GF-D8 (cell line): ENCODE data around the gene OR6C70.
A peak's percentile ranks its signal among the peaks of the same experiment; 100 is the strongest.
"Not testable (repeated sequence)": the region's sequence is repeated elsewhere in the genome, so short reads cannot be mapped to it uniquely, and the experiment has no call there.

ENCODE experiments used
- DNase-seq: peaks from one replicate; lab custom pipeline; 2025; lab: John Stamatoyannopoulos, UW

The OR6C70 gene

GRCh38 chr12:55470088-55470829 is at the start of gene OR6C70:
Gene OR6C70, minus strand, starts transcription at chr12:55470138. Its CDS starts 0 bp downstream, at chr12:55470138.
- no peak for DNase-seq

DNA sequence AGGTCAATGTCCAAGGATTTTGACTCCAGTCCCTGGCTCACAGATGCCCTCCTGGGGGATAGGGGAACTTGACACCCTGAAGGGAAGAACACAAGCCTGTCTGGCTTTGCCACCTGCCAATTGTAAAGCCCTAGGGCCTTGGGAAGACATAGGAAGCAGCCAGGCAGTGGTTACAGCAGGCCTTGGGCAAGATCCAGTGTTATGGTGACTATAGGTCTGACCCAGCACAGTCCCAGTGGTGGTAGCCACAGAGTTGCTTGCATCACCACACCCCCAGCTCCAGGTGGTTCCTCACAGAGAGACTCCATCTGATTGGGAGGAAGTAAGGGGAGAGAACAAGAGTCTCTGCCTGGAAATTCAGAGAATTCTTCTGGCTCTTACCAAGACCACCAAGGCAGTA is 46.5 kb upstream of the OR6C70 start:
- peak; percentile 56 for DNase-seq

DNA sequence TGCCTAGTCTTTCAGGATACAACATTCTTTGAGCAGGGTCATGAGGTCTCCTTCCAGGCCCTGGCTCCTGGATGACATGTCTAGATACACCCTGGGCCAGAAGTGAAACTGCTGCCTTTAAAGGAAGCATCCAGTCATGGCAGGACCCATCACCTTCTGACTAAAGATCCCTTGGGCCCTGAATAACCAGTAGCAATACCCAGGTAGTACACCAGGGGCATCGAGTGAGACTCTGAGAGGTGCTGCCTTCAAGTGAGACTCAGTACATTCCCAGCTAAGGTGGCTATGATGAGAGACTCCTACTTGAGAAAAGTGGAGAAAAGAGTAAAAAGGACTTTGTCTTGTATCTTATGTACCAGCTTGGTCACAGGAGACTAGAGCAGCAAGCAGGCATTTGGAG is 45.8 kb upstream of the OR6C70 start:
- DNase-seq: no peak

DNA sequence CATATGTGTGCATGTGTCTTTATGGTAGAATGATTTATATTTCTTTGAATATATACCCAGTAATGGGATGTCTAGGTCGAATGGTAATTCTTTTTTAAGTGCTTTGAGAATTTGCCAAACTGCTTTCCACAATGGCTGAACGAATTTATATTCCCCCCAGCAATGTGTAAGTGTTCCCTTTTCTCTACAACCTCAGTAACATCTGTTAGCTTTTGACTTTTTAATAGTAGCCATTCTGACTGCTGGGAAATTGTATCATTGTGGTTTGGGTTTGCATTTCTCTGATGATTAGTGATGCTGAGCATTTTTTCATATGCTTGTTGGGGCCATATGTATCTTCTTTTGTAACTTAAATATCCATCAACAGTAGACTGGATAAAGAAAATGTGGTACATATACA is 31.7 kb upstream of the OR6C70 start:
- no peak for DNase-seq

DNA sequence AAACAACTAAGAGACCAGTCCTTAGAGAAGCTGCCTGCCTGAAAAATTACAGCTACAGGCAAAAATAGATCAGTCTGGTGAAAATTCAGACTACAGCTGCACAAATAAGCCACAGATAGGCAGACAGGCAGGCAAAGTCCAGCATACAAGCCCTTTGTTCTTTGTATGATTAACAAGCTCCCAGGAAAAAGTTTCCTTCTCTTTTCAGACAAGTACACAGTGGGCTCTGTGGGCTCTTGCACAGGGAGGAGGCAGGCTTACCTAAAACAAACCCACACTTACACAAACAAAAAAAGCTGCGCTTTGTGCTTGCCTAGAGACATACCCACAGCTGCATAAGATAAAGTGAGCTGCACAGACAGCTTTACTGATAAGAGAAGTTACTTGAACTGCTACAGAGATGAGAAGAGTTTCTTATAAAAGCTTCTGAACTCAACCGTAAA is 29.9 kb upstream of the OR6C70 start:
- DNase-seq: no peak

DNA sequence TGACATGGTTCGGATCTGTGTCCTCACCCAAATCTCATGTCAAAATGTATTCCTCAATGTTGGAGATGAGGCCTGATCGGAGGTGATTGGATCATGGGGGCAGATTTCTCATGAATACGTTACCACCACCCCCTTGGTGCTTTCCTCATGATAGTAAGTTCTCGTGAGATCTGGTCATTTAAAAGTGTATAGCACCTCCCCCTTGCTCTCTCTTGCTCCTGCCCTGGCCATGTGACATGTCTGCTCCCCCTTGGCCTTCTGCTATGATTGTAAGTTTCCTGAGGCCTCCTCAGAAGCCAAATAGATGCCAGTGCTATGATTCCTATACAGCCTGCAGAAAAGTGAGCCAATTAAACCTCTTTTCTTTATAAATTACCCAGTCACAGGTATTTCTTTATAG is 29.3 kb upstream of the OR6C70 start:
- no peak for DNase-seq

- DNase-seq: no peak
Observed at GRCh38 chr12:55495490-55495889, 25.6 kb upstream of the OR6C70 start.

GRCh38 chr12:55492078-55492477 is 22.1 kb upstream of the OR6C70 start, which contains the start of gene OR6C68:
Gene OR6C68, plus strand, starts transcription at chr12:55492378. Its CDS starts 0 bp downstream, at chr12:55492378.
- DNase-seq: no peak

DNA sequence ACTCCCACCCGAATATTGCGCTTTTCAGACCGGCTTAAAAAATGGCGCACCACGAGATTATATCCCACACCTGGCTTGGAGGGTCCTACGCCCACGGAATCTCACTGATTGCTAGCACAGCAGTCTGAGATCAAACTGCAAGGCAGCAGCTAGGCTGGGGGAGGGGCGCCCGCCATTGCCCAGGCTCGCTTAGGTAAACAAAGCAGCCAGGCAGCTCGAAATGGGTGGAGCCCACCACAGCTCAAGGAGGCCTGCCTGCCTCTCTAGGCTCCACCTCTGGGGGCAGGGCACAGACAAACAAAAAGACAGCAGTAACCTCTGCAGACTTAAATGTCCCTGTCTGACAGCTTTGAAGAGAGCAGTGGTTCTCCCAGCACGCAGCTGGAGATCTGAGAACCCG is 14.3 kb upstream of the OR6C70 start:
- DNase-seq: not testable (repeated sequence)

DNA sequence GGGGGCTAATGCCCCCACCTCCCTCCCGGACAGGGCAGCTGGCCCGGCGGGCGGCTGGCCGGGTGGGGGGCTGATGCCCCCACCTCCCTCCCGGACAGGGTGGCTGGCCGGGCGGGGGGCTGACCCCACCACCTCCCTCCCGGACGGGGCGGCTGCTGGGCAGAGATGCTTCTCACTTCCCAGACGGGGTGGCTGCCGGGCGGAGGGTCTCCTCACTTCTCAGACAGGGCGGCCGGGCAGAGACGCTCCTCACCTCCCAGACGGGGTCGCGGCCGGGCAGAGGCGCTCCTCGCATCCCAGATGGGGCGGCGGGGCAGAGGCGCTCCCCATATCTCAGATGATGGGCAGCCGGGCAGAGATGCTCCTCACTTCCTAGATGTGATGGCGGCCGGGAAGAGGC is 9.2 kb upstream of the OR6C70 start:
- not testable (repeated sequence) for DNase-seq

GRCh38 chr12:55472264-55472663 is 2.3 kb upstream of the OR6C70 start:
- no peak for DNase-seq

DNA sequence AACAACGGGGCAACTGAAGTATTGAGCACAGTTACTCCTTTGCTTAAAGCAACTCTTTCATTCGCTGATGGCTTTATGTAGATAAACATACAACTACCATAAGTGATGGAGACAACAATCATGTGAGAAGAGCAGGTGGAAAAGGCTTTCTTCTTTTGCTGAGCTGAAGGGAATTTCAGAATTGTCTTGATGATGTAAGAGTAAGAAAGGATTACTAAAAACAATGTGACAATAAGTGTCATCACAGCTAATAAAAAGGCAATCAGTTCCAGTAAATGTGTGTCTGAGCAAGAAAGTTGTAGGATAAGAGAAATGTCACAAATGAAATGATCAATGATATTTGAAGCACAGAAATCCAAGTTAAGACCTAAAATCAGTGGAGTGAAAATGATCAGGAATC is 647 bp downstream of the OR6C70 start:
- DNase-seq: no peak

GRCh38 chr12:55467836-55468235 is 2.1 kb downstream of the OR6C70 start:
- DNase-seq: no peak

- not testable (repeated sequence) for DNase-seq
Observed at GRCh38 chr12:55464926-55465325, 5.0 kb downstream of the OR6C70 start.

DNA sequence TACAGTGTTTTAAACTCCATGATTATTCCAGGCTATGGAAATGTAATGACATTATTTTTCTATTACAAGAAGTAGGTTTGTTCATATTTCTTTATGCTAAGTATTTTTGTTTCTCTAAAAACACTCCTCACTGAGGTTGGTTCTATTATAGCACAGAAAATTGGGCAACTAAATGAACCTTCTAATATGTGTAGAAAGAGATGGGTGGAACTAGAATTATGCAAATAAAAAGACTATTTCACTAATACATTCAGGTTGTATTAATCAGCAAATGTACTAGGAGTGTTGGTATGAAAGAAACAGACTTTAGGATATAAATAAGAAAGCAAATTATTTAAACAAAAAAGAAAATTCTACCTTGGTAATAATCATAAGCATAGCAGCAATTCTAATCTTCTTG is 21.1 kb downstream of the OR6C70 start:
- no peak for DNase-seq

DNA sequence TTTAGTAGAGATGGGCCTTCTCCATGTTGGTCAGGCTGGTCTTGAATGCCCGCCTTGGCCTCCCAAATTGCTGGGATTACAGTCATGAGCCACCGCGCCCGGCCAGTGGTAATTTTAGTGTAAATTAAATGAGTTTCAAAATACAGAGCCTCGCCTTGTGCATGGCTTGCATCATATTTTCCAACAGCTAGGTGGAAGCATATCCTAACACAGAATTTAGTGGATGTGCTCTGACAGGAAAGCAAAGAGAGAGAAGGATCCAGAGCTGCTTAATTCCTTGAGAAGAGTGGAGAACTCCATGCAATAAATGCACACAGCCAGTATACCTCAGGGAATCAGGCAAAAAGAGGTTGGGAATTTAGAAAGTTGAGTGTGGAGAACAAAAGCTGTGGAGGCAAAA is 23.6 kb downstream of the OR6C70 start:
- no peak for DNase-seq

- DNase-seq: no peak
Observed at GRCh38 chr12:55445357-55445756, 24.6 kb downstream of the OR6C70 start.

- no peak for DNase-seq
Observed at GRCh38 chr12:55443776-55444175, 26.2 kb downstream of the OR6C70 start, which contains the start of gene OR6C2. Gene OR6C2, plus strand, starts transcription at chr12:55444076. Its CDS starts 8,138 bp downstream, at chr12:55452214.

- not testable (repeated sequence) for DNase-seq
Observed at GRCh38 chr12:55441233-55441632, 28.7 kb downstream of the OR6C70 start.

DNA sequence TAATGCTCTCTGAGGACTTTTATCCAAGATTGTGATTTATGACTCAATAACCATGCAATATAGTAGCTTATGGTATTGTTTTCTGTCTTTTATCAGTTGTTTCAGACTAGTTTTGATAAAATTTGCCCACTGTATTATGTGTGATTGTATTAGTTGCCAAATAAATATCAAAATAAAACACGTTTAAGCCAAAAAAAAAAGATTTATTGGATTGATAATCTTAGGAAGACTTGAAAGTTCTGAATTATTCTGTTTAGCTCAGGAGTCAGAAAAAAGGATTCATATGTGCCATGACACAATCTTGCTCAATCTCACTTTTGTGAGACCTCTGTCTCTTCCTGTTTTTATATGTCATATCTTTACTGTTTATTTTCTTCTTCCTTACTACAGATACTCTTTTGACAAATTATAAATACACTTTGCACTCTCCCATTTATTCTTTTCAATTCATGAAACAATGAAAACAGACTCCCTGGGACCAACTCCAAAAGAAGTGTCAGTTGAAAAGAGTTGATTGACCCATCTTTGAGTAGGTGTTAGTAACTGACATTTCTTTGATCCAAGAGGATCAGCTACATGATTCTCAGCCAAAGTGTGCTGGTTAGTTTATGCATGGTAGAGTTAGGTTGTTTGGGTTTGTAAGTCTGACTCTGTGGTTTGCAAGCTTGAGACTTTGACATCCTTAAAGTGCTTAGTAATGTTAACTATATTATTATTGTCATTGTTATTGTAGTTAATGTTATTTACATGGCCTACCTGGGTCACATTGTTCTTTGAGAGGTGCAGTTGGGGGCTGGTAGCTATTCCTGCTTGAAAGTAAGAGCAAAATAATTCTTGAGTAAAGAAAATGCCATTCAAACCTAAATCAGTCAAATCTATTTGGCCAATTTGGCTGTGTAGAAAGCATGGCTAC is 41.4 kb downstream of the OR6C70 start:
- DNase-seq: no peak

DNA sequence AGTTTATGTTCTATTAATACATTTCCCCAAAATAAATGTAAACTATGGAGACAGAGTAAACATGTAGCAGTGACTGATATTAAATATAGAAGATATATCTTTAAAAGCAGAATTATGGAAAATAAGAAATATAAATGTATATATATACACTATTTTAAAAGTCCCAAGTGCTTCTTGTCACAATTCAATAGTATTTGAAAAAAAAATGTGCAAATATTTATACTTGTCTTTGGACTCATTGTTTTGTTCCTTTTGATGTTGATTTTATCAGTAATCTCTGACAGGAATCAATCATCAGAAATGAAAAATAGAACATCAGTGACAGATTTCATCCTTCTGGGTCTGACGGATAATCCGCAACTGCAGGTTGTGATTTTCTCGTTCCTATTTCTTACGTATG is 44.0 kb downstream of the OR6C70 start, which contains the start of gene OR6C76:
Gene OR6C76, plus strand, starts transcription at position 301 of the 400 bp plus-strand sequence. Its CDS starts 0 bp downstream, at position 301.
- no peak for DNase-seq

- no peak for DNase-seq
Observed at GRCh38 chr12:55420307-55420962, 49.5 kb downstream of the OR6C70 start.
